ENCODE data around the gene WNK1.

Gene WNK1

GRCh38 chr12:911191-911826, 158.9 kb downstream of the WNK1 start:
- no peak for TF ChIP-seq CTCF (conservative IDR thresholded peaks at IDR 0.05)
- H3K27ac ChIP-seq, result no peak overlapping the region

GRCh38 chr12:912466-913235, 160.3 kb downstream of the WNK1 start:
- H3K27ac ChIP-seq, result no peak overlapping the region
- TF ChIP-seq CTCF (conservative IDR thresholded peaks at IDR 0.05), result no peak

GRCh38 chr12:913919-914698, 161.7 kb downstream of the WNK1 start:
- no peak overlapping the region for H3K27ac ChIP-seq
- TF ChIP-seq CTCF (conservative IDR thresholded peaks at IDR 0.05), result no peak

GRCh38 chr12:915090-915489, 162.7 kb downstream of the WNK1 start:
- no peak overlapping the region for H3K27ac ChIP-seq

GRCh38 chr12:916240-916639, 163.9 kb downstream of the WNK1 start:
- no peak for TF ChIP-seq CTCF (conservative IDR thresholded peaks at IDR 0.05)
- no peak overlapping the region for H3K27ac ChIP-seq

More at GRCh38 chr12:915090-915489, 162.7 kb downstream of the WNK1 start:
- no peak for TF ChIP-seq CTCF (conservative IDR thresholded peaks at IDR 0.05)

- no peak for TF ChIP-seq CTCF (conservative IDR thresholded peaks at IDR 0.05)
Observed at GRCh38 chr12:916712-917445, 164.5 kb downstream of the WNK1 start.

More at GRCh38 chr12:916712-917445, 164.5 kb downstream of the WNK1 start:
- H3K27ac ChIP-seq, result no peak overlapping the region

Data from VCaP (cell line).